Prostate gland (tissue), 2 donors: ENCODE data around the gene GAMT. TPM values are rescaled to one million over a fixed set of nuclear protein-coding genes. Genes with fewer than 3 reads are reported as not detected.

Experiments used
- DNase-seq: peaks from one replicate; pipeline ENCODE4 v3.0.0-alpha.2; 2019; ENCODE audit warnings: low spot score
- H3K27ac ChIP-seq, 2 donors: fragments of 200-600 bp; sonication (generic); 2 replicates each; pipeline ENCODE4 v1.5.1; 2017 to 2019
- H3K27me3 ChIP-seq: fragments of 200-600 bp; sonication (generic); replicated peaks from 2 replicates; pipeline ENCODE4 v1.5.1; 2019; ENCODE audit not compliant: insufficient read depth
- H3K36me3 ChIP-seq, 2 donors: fragments of 200-600 bp; sonication (generic); 1 replicate in 1 of 2; 2 replicates in 1 of 2; pipeline versions ENCODE4 v1.5.1 to v1.8.1; 2017 to 2019
- H3K4me1 ChIP-seq: fragments of 200-600 bp; sonication (generic); replicated peaks from 2 replicates; pipeline ENCODE4 v1.5.1; 2019
- H3K4me3 ChIP-seq, 2 donors: fragments of 200-600 bp; sonication (generic); 2 replicates each; pipeline ENCODE4 v1.5.1; 2017 to 2019
- H3K9me3 ChIP-seq: fragments of 200-600 bp; sonication (generic); 2 replicates; pipeline ENCODE4 v1.5.1; 2017
- CTCF ChIP-seq, 4 experiments: fragments of 200-600 bp in 2 of 4; fragments of 450-650 bp in 2 of 4; sonication (generic) in 2 of 4; IDR thresholded peaks; 1 replicate in 3 of 4; 2 replicates in 1 of 4; pipeline ENCODE4 v1.5.1; 2016 to 2019; ENCODE audit warnings: antibody characterized with exemption in 4 of 4, mild to moderate bottlenecking in 2 of 4, moderate library complexity in 2 of 4
- POLR2A ChIP-seq: fragments of 450-650 bp; IDR thresholded peaks from one replicate; pipeline ENCODE4 v1.6.1; 2016; ENCODE audit warnings: antibody characterized with exemption, mild to moderate bottlenecking
- POLR2AphosphoS5 ChIP-seq: sonication (generic); formaldehyde crosslinking; IDR thresholded peaks from one replicate; pipeline ENCODE4 v1.6.1; 2017; ENCODE audit warnings: antibody characterized with exemption
- WGBS: methylation state at CpG from one replicate; pipeline ENCODE4 v1.1.5; 2018; 5-methylcytosine and 5-hydroxymethylcytosine counted together
- intact Hi-C: fragments of 100-400 bp; cut with DNase I; formaldehyde crosslinking; loops from one replicate; pipeline ENCODE4 v1.14.2; 2022
- total RNA-seq, 2 donors: library from RNA; depleted of rRNA; stranded (reverse); fragments of >200 nt; gene quantifications; one replicate each; pipeline ENCODE4 v1.1.0, GENCODE V29; 2016

Gene GAMT
- total RNA-seq, 2 donors from 2014 or later, result 100 to 183 TPM

GRCh38 chr19:1417681-1418495 lies 16.5 kb upstream of the GAMT start:
- DNase-seq, result no peak
- TF ChIP-seq POLR2A (no peak), CTCF (IDR thresholded peaks at IDR 0.05) (no peak), POLR2AphosphoS5 (no peak)
- H3K4me3 ChIP-seq, result no peak overlapping the region
- peaks cover 38% of the 10 kb centered on the region for H3K4me1 ChIP-seq
- WGBS, result 54% methylated on average over 30 of the region's 30 CpGs
- peak overlapping the region; percentile 92 to 96 for H3K27ac ChIP-seq
- peaks cover 0 to 7% of the 10 kb centered on the region in 2 donors for H3K36me3 ChIP-seq
- intact Hi-C loops, result no loop called here
- no peaks in the 10 kb centered on the region for H3K27me3 ChIP-seq
- H3K9me3 ChIP-seq, result no peaks in the 10 kb centered on the region

GRCh38 chr19:1417145-1417544 lies 15.8 kb upstream of the GAMT start:
- 62% methylated on average over 21 of the region's 21 CpGs for WGBS
- intact Hi-C loops, result no loop called here
- TF ChIP-seq POLR2A (no peak), POLR2AphosphoS5 (no peak), CTCF (IDR thresholded peaks at IDR 0.05) (no peak)

GRCh38 chr19:1416014-1416841 lies 14.9 kb upstream of the GAMT start:
- no peaks in the 10 kb centered on the region for H3K27me3 ChIP-seq
- TF ChIP-seq POLR2A (peak; percentile 8), POLR2AphosphoS5 (no peak)
- peak overlapping the region; percentile 92 to 96 for H3K27ac ChIP-seq
- 54% methylated on average over 28 of the region's 28 CpGs for WGBS
- no peak for DNase-seq
- H3K36me3 ChIP-seq, result peaks cover 0 to 2% of the 10 kb centered on the region in 2 donors
- no peaks in the 10 kb centered on the region for H3K9me3 ChIP-seq
- peaks cover 55% of the 10 kb centered on the region for H3K4me1 ChIP-seq
- intact Hi-C loops, result no loop called here
- no peak overlapping the region for H3K4me3 ChIP-seq

More at GRCh38 chr19:1417145-1417544, 15.8 kb upstream of the GAMT start:
- Histone ChIP-seq H3K4me3 (no peak overlapping the region), H3K36me3 (peaks cover 0 to 7% of the 10 kb centered on the region in 2 donors), H3K27ac (peak overlapping the region; percentile 92 to 96), H3K27me3 (no peaks in the 10 kb centered on the region), H3K4me1 (peaks cover 46% of the 10 kb centered on the region), H3K9me3 (no peaks in the 10 kb centered on the region)
- no peak for DNase-seq

- no peak for DNase-seq
- no peaks in the 10 kb centered on the region for H3K27me3 ChIP-seq
- peak overlapping the region; percentile 92 to 96 for H3K27ac ChIP-seq
- WGBS, result 54% methylated on average over 31 of the region's 36 CpGs
- peaks cover 71% of the 10 kb centered on the region for H3K4me1 ChIP-seq
- H3K36me3 ChIP-seq, result no peaks in the 10 kb centered on the region
- no peaks in the 10 kb centered on the region for H3K9me3 ChIP-seq
- TF ChIP-seq POLR2AphosphoS5 (no peak), CTCF (IDR thresholded peaks at IDR 0.05) (no peak), POLR2A (no peak)
- intact Hi-C loops, result no loop called here
- no peak overlapping the region for H3K4me3 ChIP-seq
Observed at GRCh38 chr19:1412995-1413800, 11.9 kb upstream of the GAMT start.
